PC-9 (cell line): ENCODE measurements around the gene GPBAR1. TPM values are rescaled to one million over a fixed set of nuclear protein-coding genes. Genes with fewer than 3 reads are reported as not detected.
A peak's percentile ranks its signal among the peaks of the same experiment; 100 is the strongest.

Experiments used
- BruUV-seq: library from RNA; stranded (reverse); fragments of 400-500 nt; replicated peaks from 2 replicates; lab custom pipeline; 2021; lab: Mats Ljungman, UMichigan
- CTCF ChIA-PET: fragments of 300-600 bp; sonication (Branson Sonifier 250); formaldehyde crosslinking; loops from one replicate; lab custom pipeline; 2022; ENCODE audit warnings: antibody characterized with exemption; lab: Charles Lee
- POLR2A ChIA-PET: fragments of 300-600 bp; sonication (Branson Sonifier 250); formaldehyde crosslinking; loops from one replicate; lab custom pipeline; 2022; ENCODE audit warnings: antibody characterized with exemption; ENCODE audit not compliant: unreplicated experiment; lab: Charles Lee
- DNase-seq, 2 experiments: peaks; one replicate each; pipeline versions ENCODE4 v3.0.0 to v3.0.0-alpha.2; 2015 to 2022; ENCODE audit warnings: mixed read lengths in 1 of 2
- H2AFZ ChIP-seq: fragments of 200-600 bp; sonication (generic); 2 replicates; pipeline ENCODE4 v1.8.1; 2017; ENCODE audit warnings: antibody characterized with exemption
- H3F3A ChIP-seq: fragments of 200-600 bp; sonication (generic); 2 replicates; pipeline ENCODE4 v1.8.1; 2017; ENCODE audit warnings: antibody characterized with exemption, mild to moderate bottlenecking, low read depth; ENCODE audit not compliant: insufficient read depth
- H3K27ac ChIP-seq: fragments of 200-600 bp; sonication (generic); 2 replicates; pipeline ENCODE4 v1.6.1; 2016; ENCODE audit warnings: mixed run types
- H3K27me3 ChIP-seq: fragments of 200-600 bp; sonication (generic); 2 replicates; pipeline ENCODE4 v1.6.1; 2016; ENCODE audit warnings: low read depth, mixed run types; ENCODE audit not compliant: insufficient read depth
- H3K36me3 ChIP-seq: fragments of 200-600 bp; sonication (generic); 2 replicates; pipeline ENCODE4 v1.6.1; 2016; ENCODE audit warnings: low read depth, mixed run types
- H3K4me1 ChIP-seq: fragments of 200-600 bp; sonication (generic); replicated peaks from 2 replicates; pipeline ENCODE4 v1.6.1; 2016; ENCODE audit warnings: mixed run types; ENCODE audit not compliant: insufficient read depth
- H3K4me2 ChIP-seq: fragments of 200-600 bp; sonication (generic); 2 replicates; pipeline ENCODE4 v1.6.1; 2017; ENCODE audit warnings: mixed run types
- H3K4me3 ChIP-seq: fragments of 200-600 bp; sonication (generic); 2 replicates; pipeline ENCODE4 v1.6.1; 2016; ENCODE audit warnings: mixed run types
- H3K79me2 ChIP-seq: fragments of 200-600 bp; sonication (generic); 2 replicates; pipeline ENCODE4 v1.6.1; 2017; ENCODE audit warnings: low read depth, mixed run types
- H3K9me2 ChIP-seq: fragments of 200-600 bp; sonication (generic); 2 replicates; pipeline ENCODE4 v1.8.1; 2017; ENCODE audit warnings: mild to moderate bottlenecking; ENCODE audit not compliant: insufficient read depth
- H3K9me3 ChIP-seq: fragments of 200-600 bp; sonication (generic); 2 replicates; pipeline ENCODE4 v1.8.1; 2016; ENCODE audit warnings: low read depth; ENCODE audit not compliant: insufficient read depth
- H4K20me1 ChIP-seq: fragments of 200-600 bp; sonication (generic); 2 replicates; pipeline ENCODE4 v1.8.1; 2017; ENCODE audit not compliant: insufficient read depth
- CTCF ChIP-seq: fragments of 200-600 bp; sonication (generic); conservative IDR thresholded peaks from 2 replicates; pipeline ENCODE4 v1.6.1; 2017; ENCODE audit warnings: mixed run types, antibody characterized with exemption, mild to moderate bottlenecking, moderate library complexity
- EZH2 ChIP-seq: fragments of 200-600 bp; sonication (generic); IDR thresholded peaks from 2 replicates; pipeline ENCODE4 v1.8.0; 2017; ENCODE audit warnings: antibody characterized with exemption, low read depth
- intact Hi-C: fragments of 100-400 bp; cut with micrococcal nuclease; formaldehyde crosslinking; loops from one replicate; pipeline ENCODE4 v1.10.0; 2022; ENCODE audit not compliant: unreplicated experiment
- total RNA-seq: library from RNA; stranded (reverse); gene quantifications from 2 replicates; pipeline ENCODE4 v1.2.3, GENCODE V29; 2021

GPBAR1 gene
- total RNA-seq, 1 experiment from 2014 or later, result 0.22 TPM

GRCh38 chr2:218267259-218267658 is 6.4 kb downstream of the GPBAR1 start:
- intact Hi-C loops, result no loop called here
- Histone ChIP-seq H2AFZ (no peak overlapping the region), H4K20me1 (peaks cover 27% of the 10 kb centered on the region), H3K9me3 (no peaks in the 10 kb centered on the region), H3K4me3 (no peak overlapping the region), H3K27me3 (no peaks in the 10 kb centered on the region), H3F3A (peaks cover 13% of the 10 kb centered on the region; the same call in 1 of the 2 replicates), H3K4me1 (peaks cover 15% of the 10 kb centered on the region), H3K9me2 (no peaks in the 10 kb centered on the region), H3K36me3 (peaks cover 7% of the 10 kb centered on the region; the same call in 1 of the 2 replicates), H3K79me2 (peaks cover 49% of the 10 kb centered on the region), H3K4me2 (no peak overlapping the region), H3K27ac (no peak overlapping the region)
- DNase-seq, result no peak
- POLR2A ChIA-PET, result interaction anchor here (0.6 kb wide), 1 partner anchor 405 kb away, joined by 7 read pairs; no protein-coding TSS in a partner anchor
- no TSS peak for BruUV-seq
- TF ChIP-seq CTCF (no peak), EZH2 (no peak)
- CTCF ChIA-PET, result no interaction called here

DNA sequence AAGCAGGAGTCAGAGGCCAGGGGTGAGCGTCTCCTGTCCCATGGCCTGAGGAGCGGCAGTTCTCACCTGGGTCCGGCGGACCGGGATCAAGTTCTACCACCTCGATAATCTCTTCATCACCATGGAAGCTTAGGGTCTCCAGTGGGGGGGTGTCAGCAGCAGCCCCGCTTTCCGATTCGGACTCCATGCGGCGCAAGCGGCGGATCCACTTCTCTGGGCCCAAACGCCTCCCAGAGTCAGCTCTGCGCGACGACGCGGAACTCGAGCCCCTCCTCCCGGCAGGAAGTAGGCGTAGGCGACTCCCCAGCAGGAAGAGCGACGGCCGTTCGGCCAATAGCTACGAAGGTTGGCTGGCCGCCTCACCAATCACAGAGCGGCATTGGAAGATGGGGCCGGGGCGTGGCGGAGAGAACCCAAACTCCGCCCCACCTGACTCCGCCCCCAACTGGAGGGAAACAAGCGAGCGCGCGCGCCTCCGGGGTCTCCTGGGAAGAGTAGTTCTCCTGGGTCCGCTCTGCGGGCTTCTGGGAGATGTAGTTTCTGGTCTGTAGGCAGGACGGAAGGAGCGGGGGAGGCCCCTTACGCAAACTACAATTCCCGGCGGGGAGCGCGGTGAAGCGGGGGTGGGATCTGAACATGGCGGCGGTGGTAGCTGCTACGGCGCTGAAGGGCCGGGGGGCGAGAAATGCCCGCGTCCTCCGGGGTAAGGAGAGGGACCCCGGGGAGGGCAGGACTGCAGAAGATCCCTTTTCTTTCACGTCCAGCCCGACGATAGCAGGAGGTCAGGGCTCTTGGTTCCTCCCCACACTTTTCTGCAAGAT is 9.3 kb downstream of the GPBAR1 start, which contains the start of the genes AAMP and PNKD:
Gene AAMP (minus strand): TSS at position 238 of the 821 bp plus-strand sequence. CDS start 51 bp downstream, at position 187.
Gene PNKD (plus strand): TSS at position 620 of the 821 bp plus-strand sequence. CDS start 17 bp downstream, at position 637.
- BruUV-seq, result no TSS peak
- Histone ChIP-seq H3K9me3 (no peaks in the 10 kb centered on the region), H3K27me3 (no peaks in the 10 kb centered on the region), H3K9me2 (no peaks in the 10 kb centered on the region), H3K27ac (peak within 1 kb of the TSS; percentile 54), H3K4me1 (peaks cover 39% of the 10 kb centered on the region), H3K36me3 (peaks cover 12% of the 10 kb centered on the region), H4K20me1 (peaks cover 27% of the 10 kb centered on the region), H3F3A (peaks cover 31% of the 10 kb centered on the region), H3K79me2 (peaks cover 52% of the 10 kb centered on the region), H3K4me3 (peak within 1 kb of the TSS; percentile 91), H2AFZ (peak within 1 kb of the TSS; percentile 79), H3K4me2 (peak within 1 kb of the TSS; percentile 97)
- DNase-seq, result peak; percentile 94 to 100
- TF ChIP-seq EZH2 (no peak), CTCF (no peak; the same call in 1 of the 2 replicates)
- ChIA-PET CTCF (interaction anchor here (0.9 to 1.0 kb wide), 2 partner anchors 126 to 196 kb away, joined by 3 read pairs; no protein-coding TSS in a partner anchor), POLR2A (interaction anchor here (0.6 to 1.6 kb wide), 5 partner anchors 17 to 453 kb away, joined by 3 to 13 read pairs (median 6); no protein-coding TSS in a partner anchor)
- intact Hi-C loops, result loop anchor here (1.0 to 10.0 kb wide), 4 partner anchors 83 to 577 kb away; partner anchors contain the start of genes BCS1L, CATIP and ZNF142

GRCh38 chr2:218270721-218271486 is 10.1 kb downstream of the GPBAR1 start:
- Histone ChIP-seq H3K4me2 (peak overlapping the region; percentile 97), H3F3A (peaks cover 37% of the 10 kb centered on the region), H4K20me1 (peaks cover 24% of the 10 kb centered on the region), H3K4me1 (peaks cover 39% of the 10 kb centered on the region), H2AFZ (peak overlapping the region; percentile 77), H3K9me2 (no peaks in the 10 kb centered on the region), H3K27me3 (no peaks in the 10 kb centered on the region), H3K79me2 (peaks cover 52% of the 10 kb centered on the region), H3K4me3 (peak overlapping the region; percentile 91), H3K36me3 (peaks cover 18% of the 10 kb centered on the region), H3K9me3 (no peaks in the 10 kb centered on the region), H3K27ac (peak overlapping the region; percentile 52)
- no TSS peak for BruUV-seq
- CTCF ChIA-PET, result interaction anchor here (0.8 to 2.9 kb wide), 6 partner anchors 12 to 196 kb away, joined by 3 to 26 read pairs (median 4); partner anchors contain the start of genes CATIP and TMBIM1
- DNase-seq, result peak in 1 of 2 experiments; percentile 40
- POLR2A ChIA-PET, result interaction anchor here (0.5 to 1.6 kb wide), 6 partner anchors 16 to 452 kb away, joined by 3 to 13 read pairs (median 4); no protein-coding TSS in a partner anchor
- intact Hi-C loops, result loop anchor here (1.0 to 10.0 kb wide), 4 partner anchors 84 to 576 kb away; partner anchors contain the start of genes BCS1L, CATIP and ZNF142
- TF ChIP-seq CTCF, result peak; percentile 18; the same call in 1 of the 2 replicates
- TF ChIP-seq EZH2, result no peak
